ENCODE results near the gene MAP2K2. TPM values are rescaled to one million over a fixed set of nuclear protein-coding genes. Genes with fewer than 3 reads are reported as not detected.
"Not testable (repeated sequence)": the region's sequence is repeated elsewhere in the genome, so short reads cannot be mapped to it uniquely, and the experiment has no call there.

Gene MAP2K2
- polyA plus RNA-seq, 2 of the 4 experiments (the other 2 are of a cell fraction) = 41.7 to 115 TPM

DNA sequence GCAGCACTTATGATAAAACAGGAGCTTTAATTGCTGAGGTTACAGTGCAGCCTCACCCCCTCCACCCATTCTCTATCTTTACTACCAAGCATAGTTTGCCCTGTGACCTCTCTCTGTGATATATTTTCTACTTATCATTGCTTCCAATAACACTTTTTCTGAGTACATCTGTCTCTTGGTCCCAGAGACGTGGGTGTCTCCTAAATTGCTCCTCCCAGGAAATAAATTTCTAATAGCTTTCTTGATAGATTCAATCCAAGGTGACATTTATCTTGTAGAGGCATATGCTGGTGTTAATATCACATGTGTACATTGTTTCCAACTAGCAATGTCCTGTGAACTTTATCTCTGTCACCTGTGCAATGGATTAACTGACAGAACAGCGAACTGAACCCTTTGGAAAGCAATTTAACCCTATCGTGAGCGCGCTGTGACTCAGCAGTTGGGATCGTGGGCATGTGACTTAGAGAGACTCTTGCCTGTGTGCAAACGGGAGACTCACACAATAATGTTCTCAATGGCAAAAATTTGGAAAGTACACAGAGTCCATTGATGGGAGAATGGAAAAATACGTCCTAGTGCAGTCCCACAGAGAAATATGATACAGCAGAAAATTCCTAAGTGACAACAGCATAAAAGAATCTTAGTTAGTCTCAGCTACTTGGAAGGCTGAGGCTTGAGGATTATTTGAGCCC, 7.0 kb upstream of the MAP2K2 start (continued):
- TF ChIP-seq, protein P1, sequence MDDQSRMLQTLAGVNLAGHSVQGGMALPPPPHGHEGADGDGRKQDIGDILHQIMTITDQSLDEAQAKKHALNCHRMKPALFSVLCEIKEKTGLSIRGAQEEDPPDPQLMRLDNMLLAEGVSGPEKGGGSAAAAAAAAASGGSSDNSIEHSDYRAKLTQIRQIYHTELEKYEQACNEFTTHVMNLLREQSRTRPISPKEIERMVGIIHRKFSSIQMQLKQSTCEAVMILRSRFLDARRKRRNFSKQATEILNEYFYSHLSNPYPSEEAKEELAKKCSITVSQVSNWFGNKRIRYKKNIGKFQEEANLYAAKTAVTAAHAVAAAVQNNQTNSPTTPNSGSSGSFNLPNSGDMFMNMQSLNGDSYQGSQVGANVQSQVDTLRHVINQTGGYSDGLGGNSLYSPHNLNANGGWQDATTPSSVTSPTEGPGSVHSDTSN (IDR thresholded peaks at IDR 0.05) = no peak
- TF ChIP-seq NR3C1 (IDR thresholded peaks at IDR 0.05) (no peak), RFX5 (IDR thresholded peaks at IDR 0.05) (no peak), MYC (IDR thresholded peaks at IDR 0.05; ENCODE audit: borderline replicate concordance, low read length) (no peak), FOXS1 (CRISPR knock-in tag; IDR thresholded peaks at IDR 0.05) (no peak), KDM1A (IDR thresholded peaks at IDR 0.05; ENCODE audit: low read depth) (no peak), EP300 (IDR thresholded peaks at IDR 0.05) (no peak), HDAC2 (IDR thresholded peaks at IDR 0.05) (no peak), CEBPB (IDR thresholded peaks at IDR 0.05) (no peak), RCOR1 (IDR thresholded peaks at IDR 0.05; ENCODE audit: low read depth, low read length) (no peak), RAD21 (conservative IDR thresholded peaks at IDR 0.05 in 1 of 2, IDR thresholded peaks at IDR 0.05 in 1 of 2) (no peak), EHMT2 (IDR thresholded peaks at IDR 0.05; ENCODE audit: low read depth) (no peak), MAZ (IDR thresholded peaks at IDR 0.05; ENCODE audit: borderline replicate concordance, low read depth, low read length) (no peak), SREBF2 (IDR thresholded peaks at IDR 0.05) (no peak), NPAS2 (CRISPR knock-in tag; IDR thresholded peaks at IDR 0.05; ENCODE audit: borderline replicate concordance) (no peak), ZC3H11A (IDR thresholded peaks at IDR 0.05) (no peak), RNF2 (IDR thresholded peaks at IDR 0.05; ENCODE audit: borderline replicate concordance, low read depth) (no peak), SMC3 (IDR thresholded peaks at IDR 0.05) (no peak)
- TF ChIP-seq, protein P2, sequence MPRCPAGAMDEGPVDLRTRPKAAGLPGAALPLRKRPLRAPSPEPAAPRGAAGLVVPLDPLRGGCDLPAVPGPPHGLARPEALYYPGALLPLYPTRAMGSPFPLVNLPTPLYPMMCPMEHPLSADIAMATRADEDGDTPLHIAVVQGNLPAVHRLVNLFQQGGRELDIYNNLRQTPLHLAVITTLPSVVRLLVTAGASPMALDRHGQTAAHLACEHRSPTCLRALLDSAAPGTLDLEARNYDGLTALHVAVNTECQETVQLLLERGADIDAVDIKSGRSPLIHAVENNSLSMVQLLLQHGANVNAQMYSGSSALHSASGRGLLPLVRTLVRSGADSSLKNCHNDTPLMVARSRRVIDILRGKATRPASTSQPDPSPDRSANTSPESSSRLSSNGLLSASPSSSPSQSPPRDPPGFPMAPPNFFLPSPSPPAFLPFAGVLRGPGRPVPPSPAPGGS (IDR thresholded peaks at IDR 0.05) = no peak
- TF ChIP-seq, protein P3, sequence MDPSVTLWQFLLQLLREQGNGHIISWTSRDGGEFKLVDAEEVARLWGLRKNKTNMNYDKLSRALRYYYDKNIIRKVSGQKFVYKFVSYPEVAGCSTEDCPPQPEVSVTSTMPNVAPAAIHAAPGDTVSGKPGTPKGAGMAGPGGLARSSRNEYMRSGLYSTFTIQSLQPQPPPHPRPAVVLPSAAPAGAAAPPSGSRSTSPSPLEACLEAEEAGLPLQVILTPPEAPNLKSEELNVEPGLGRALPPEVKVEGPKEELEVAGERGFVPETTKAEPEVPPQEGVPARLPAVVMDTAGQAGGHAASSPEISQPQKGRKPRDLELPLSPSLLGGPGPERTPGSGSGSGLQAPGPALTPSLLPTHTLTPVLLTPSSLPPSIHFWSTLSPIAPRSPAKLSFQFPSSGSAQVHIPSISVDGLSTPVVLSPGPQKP (IDR thresholded peaks at IDR 0.05; ENCODE audit: low read depth, low read length) = no peak
- TF ChIP-seq, protein P4, sequence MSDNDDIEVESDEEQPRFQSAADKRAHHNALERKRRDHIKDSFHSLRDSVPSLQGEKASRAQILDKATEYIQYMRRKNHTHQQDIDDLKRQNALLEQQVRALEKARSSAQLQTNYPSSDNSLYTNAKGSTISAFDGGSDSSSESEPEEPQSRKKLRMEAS (IDR thresholded peaks at IDR 0.05) = peak; percentile 77
- TF ChIP-seq, protein P5, sequence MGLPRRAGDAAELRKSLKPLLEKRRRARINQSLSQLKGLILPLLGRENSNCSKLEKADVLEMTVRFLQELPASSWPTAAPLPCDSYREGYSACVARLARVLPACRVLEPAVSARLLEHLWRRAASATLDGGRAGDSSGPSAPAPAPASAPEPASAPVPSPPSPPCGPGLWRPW (IDR thresholded peaks at IDR 0.05) = no peak
- TF ChIP-seq, protein P6, sequence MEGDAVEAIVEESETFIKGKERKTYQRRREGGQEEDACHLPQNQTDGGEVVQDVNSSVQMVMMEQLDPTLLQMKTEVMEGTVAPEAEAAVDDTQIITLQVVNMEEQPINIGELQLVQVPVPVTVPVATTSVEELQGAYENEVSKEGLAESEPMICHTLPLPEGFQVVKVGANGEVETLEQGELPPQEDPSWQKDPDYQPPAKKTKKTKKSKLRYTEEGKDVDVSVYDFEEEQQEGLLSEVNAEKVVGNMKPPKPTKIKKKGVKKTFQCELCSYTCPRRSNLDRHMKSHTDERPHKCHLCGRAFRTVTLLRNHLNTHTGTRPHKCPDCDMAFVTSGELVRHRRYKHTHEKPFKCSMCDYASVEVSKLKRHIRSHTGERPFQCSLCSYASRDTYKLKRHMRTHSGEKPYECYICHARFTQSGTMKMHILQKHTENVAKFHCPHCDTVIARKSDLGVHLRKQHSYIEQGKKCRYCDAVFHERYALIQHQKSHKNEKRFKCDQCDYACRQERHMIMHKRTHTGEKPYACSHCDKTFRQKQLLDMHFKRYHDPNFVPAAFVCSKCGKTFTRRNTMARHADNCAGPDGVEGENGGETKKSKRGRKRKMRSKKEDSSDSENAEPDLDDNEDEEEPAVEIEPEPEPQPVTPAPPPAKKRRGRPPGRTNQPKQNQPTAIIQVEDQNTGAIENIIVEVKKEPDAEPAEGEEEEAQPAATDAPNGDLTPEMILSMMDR (IDR thresholded peaks at IDR 0.05) = no peak

DNA sequence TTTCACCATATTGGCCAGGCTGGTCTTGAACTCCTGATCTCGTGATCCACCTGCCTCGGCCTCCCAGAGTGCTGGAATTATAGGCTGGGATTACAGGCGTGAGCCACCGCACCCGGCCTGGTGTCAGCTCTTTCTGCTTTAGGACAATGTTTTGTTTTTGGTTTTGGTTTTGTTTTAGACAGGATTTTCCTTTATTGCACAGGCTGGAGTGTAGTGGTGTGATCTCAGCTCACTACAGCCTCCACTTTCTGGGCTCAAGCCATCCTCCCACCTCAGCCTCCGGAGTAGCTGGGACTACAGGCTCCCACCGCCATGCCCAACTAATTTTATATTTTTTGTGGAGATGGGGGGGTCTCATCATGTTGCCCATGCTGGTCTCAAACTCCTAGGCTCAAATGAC, 5.1 kb upstream of the MAP2K2 start:
- peaks cover 33% of the 10 kb centered on the region for H3K4me1 ChIP-seq
- DNase-seq (ENCODE audit: low read depth in 1 of 2, low spot score in 1 of 2); ATAC-seq; H3K4me2 ChIP-seq; H3K9me3 ChIP-seq; H3K4me3 ChIP-seq; POLR2A ChIA-PET; FAIRE-seq: not testable (repeated sequence)
- CTCF ChIA-PET = interaction anchor here (0.6 to 5.3 kb wide), 2 partner anchors 12 to 91 kb away, joined by 4 to 38 read pairs; no protein-coding TSS in a partner anchor
- 93% methylated on average over 7 of the region's 7 CpGs for WGBS (ENCODE audit: missing lambda C conversion rate)
- peak overlapping the region; percentile 94 to 99; a peak in 3 of 6 replicates for H3K27ac ChIP-seq

DNA sequence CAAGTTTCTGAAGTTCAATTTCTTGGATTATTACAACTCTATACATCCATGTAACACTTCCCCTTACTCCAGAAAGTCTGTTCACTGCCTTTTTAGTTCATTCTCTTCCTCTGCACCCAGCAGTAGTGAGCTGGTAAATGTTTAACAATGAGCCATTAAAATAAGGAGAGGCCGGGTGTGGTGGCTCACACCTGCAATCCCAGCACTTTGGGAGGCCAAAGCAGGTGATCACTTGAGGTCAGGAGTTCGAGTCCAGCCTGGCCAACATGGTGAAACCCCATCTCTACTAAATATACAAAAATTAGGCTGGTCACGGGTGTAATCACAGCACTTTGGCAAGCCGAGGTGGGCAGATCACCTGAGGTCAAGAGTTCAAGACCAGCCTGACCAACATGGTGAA, 3.4 kb upstream of the MAP2K2 start:
- 66% methylated on average over 4 of the region's 4 CpGs for WGBS (ENCODE audit: missing lambda C conversion rate)

More for the DNA sequence above, 3.4 kb upstream of the MAP2K2 start:
- DNase-seq (ENCODE audit: low read depth in 1 of 2, low spot score in 1 of 2); ATAC-seq; H3K4me2 ChIP-seq; H3K4me3 ChIP-seq; POLR2A ChIA-PET; FAIRE-seq; H3K9me3 ChIP-seq: not testable (repeated sequence)
- CTCF ChIA-PET = interaction anchor here (5.3 kb wide), 1 partner anchor 14 kb away, joined by 38 read pairs; no protein-coding TSS in a partner anchor
- Histone ChIP-seq H3K27ac (peak overlapping the region; percentile 39 to 61; a peak in 4 of 6 replicates), H3K4me1 (peaks cover 35% of the 10 kb centered on the region)

All from A549 (cell line).